SK-N-MC (cell line): ENCODE results near the gene CROCC2.

Source experiments
- EZH2 ChIP-seq: fragments of 200-600 bp; sonication (generic); IDR thresholded peaks from one replicate; pipeline ENCODE4 v1.6.1; 2017; ENCODE audit warnings: antibody characterized with exemption
- FOXP2 ChIP-seq: optimal IDR thresholded peaks from 2 replicates; pipeline ENCODE3; 2011; ENCODE audit warnings: mild to moderate bottlenecking, moderate library complexity; ENCODE audit not compliant: insufficient read depth; ENCODE audit errors: extremely low read length, control extremely low read depth
- POLR2AphosphoS5 ChIP-seq: IDR thresholded peaks from 2 replicates; pipeline ENCODE4 v1.6.1; 2012; ENCODE audit warnings: mild to moderate bottlenecking, low read depth, low read length, borderline replicate concordance

- no peak for TF ChIP-seq EZH2
- no peak for TF ChIP-seq POLR2AphosphoS5
- no peak for TF ChIP-seq FOXP2
These were observed 12.1 kb upstream of the CROCC2 start for GRCh38 chr2:240894006-240894405.
